Measurements from ENCODE around the gene CIAO3. TPM values are rescaled to one million over a fixed set of nuclear protein-coding genes. Genes with fewer than 3 reads are reported as not detected.

Gene CIAO3
- total RNA-seq, 1 donor from 2014 or later, result 24.2 TPM

- no peaks in the 10 kb centered on the region for H3K9me3 ChIP-seq
- H3K4me3 ChIP-seq, result no peak overlapping the region
- DNase-seq (no peak), ATAC-seq (no peak)
- no peak for TF ChIP-seq CTCF (IDR thresholded peaks at IDR 0.05)
- intact Hi-C loops (cut with DNase I), result no loop called here
- H3K27ac ChIP-seq, result no peak overlapping the region
- peaks cover 16% of the 10 kb centered on the region for H3K27me3 ChIP-seq
- H3K4me1 ChIP-seq, result peaks cover 31% of the 10 kb centered on the region
- H3K36me3 ChIP-seq, result no peaks in the 10 kb centered on the region
Measured at GRCh38 chr16:725041-725376, 15.8 kb downstream of the CIAO3 start.

DNA sequence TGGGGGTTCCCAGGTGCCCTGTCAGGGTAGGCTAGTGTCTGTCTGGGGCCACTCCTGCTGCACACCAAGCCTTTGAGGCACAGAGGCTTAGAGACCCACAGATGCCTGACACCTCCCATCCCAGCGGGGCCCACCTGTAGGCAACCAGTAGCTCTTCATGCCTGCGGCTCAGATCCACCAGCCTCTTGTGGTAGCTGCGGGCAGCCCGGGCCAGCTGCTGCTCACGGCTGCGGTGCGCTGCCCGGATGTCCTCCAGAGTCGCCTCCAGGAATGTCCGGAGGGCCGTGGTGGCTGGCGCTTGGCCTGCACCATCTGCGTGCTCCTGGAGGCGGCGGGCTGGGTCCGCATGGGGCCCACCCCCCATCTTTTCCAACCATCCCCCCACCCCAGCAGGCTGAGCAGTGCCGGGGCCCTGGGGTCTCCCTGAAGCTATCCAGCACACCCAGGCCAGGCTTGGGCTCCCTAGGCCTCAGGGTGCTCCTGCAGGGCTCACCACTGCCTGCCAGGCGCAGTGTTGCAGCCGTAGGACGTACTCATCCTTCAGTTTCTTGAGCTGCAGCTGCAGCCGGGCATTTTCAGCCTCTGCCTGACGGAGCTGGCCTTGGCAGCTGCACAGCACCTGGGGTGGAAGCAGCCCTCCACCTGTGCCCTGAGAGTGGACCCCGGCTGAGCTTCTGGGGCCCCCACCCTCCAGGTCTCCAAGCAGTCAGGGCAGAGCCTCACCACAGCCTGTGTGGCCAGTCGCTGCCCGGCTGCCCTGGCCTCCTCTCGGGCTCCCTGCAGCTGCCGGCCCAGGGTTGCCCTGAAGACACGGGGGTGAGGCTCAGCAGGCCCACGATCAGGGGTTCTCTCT, 16.4 kb downstream of the CIAO3 start:
- ATAC-seq (no peak), DNase-seq (no peak)
- intact Hi-C loops (cut with DNase I), result no loop called here

GRCh38 chr16:723695-724094, 17.1 kb downstream of the CIAO3 start:
- no peak for ATAC-seq
- H3K4me1 ChIP-seq, result peaks cover 35% of the 10 kb centered on the region
- TF ChIP-seq CTCF (IDR thresholded peaks at IDR 0.05), result no peak
- no peaks in the 10 kb centered on the region for H3K9me3 ChIP-seq
- intact Hi-C loops (cut with DNase I), result no loop called here
- no peak overlapping the region for H3K4me3 ChIP-seq
- H3K27me3 ChIP-seq, result peaks cover 16% of the 10 kb centered on the region
- no peaks in the 10 kb centered on the region for H3K36me3 ChIP-seq
- DNase-seq, result no peak
- no peak overlapping the region for H3K27ac ChIP-seq

More for the DNA sequence above, 16.4 kb downstream of the CIAO3 start:
- Histone ChIP-seq H3K9me3 (no peaks in the 10 kb centered on the region), H3K27ac (no peak overlapping the region), H3K36me3 (no peaks in the 10 kb centered on the region), H3K27me3 (peaks cover 16% of the 10 kb centered on the region), H3K4me3 (no peak overlapping the region), H3K4me1 (peaks cover 36% of the 10 kb centered on the region)
- no peak for TF ChIP-seq CTCF (IDR thresholded peaks at IDR 0.05)

DNA sequence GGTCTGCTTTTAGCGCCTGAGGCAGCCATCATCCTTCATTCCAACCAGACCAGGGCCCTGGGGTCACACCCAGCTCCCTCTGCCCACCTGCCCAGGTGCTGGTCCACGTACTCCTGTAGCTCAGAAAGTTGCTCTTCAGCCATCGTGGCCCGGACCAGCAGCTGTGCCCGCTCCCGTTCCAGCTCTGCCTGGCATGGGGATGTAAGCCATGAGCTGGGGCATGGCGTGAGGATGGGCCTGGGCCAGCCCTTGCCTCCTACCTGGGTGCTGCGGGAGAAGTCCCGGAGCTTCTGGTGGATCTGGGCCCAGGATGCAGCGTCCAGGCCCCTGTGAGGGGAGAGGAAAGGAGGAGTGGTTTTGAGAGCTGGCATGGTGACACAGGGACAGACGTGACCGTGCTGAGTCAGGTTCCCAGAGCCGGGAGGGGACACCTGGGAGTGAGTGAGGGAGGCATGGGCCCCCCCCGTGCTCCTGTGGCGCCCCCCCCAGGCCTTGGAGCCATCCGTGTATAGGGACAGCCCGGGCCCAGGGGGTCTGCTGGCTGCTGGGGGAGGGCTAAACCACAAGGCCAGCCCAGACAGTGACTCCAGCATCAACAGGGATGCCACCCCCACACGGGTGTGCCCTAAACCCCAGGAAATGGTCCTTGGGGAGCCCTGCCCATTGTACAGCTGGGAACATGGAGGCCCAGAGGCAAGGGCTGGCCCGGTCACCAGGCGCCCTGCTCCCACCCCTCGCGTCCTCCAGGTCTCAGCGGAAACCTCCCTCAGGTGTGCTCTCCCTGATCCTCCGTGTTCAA, 17.8 kb downstream of the CIAO3 start:
- H3K4me1 ChIP-seq, result peaks cover 28% of the 10 kb centered on the region
- DNase-seq, result no peak

More for the DNA sequence above, 17.8 kb downstream of the CIAO3 start:
- ATAC-seq, result no peak
- Histone ChIP-seq H3K27ac (no peak overlapping the region), H3K9me3 (no peaks in the 10 kb centered on the region), H3K27me3 (peaks cover 15% of the 10 kb centered on the region), H3K4me3 (no peak overlapping the region), H3K36me3 (no peaks in the 10 kb centered on the region)
- intact Hi-C loops (cut with DNase I), result no loop called here
- no peak for TF ChIP-seq CTCF (IDR thresholded peaks at IDR 0.05)
